GM23338 (cell line): ENCODE results near the gene NXN.

ENCODE experiments used
- CREB1 ChIP-seq: fragments of 250-450 bp; sonication (Bioruptor Pico); IDR thresholded peaks from 2 replicates; pipeline ENCODE4 v1.5.0; 2020; ENCODE audit warnings: low read depth, mild to moderate bottlenecking, moderate library complexity
- CTCF ChIP-seq, 2 experiments: fragments of 200-600 bp in 1 of 2; sonication (generic) in 1 of 2; conservative IDR thresholded peaks; 2 replicates each; pipeline versions ENCODE4 v1.5.1 to v1.6.1; 2016 to 2017; ENCODE audit warnings: antibody characterized with exemption in 2 of 2, low read depth in 2 of 2, mild to moderate bottlenecking in 2 of 2, moderate library complexity in 1 of 2
- EZH2 ChIP-seq: fragments of 200-600 bp; sonication (generic); IDR thresholded peaks from one replicate; pipeline ENCODE4 v1.8.0; 2017; ENCODE audit warnings: antibody characterized with exemption, mild to moderate bottlenecking, low read depth; ENCODE audit not compliant: unreplicated experiment
- EZH2phosphoT487 ChIP-seq: fragments of 200-600 bp; sonication (generic); IDR thresholded peaks from one replicate; pipeline ENCODE4 v1.8.1; 2018; ENCODE audit warnings: antibody characterized with exemption; ENCODE audit not compliant: unreplicated experiment
- JUNB ChIP-seq: IDR thresholded peaks from one replicate; pipeline ENCODE4 v1.6.1; 2016; ENCODE audit warnings: antibody characterized with exemption; ENCODE audit not compliant: unreplicated experiment
- POLR2AphosphoS5 ChIP-seq: IDR thresholded peaks from 2 replicates; pipeline ENCODE4 v1.6.1; 2016; ENCODE audit warnings: antibody characterized with exemption, low read depth
- REST ChIP-seq: IDR thresholded peaks from one replicate; pipeline ENCODE4 v1.6.1; 2018; ENCODE audit warnings: antibody characterized with exemption; ENCODE audit not compliant: unreplicated experiment
- ZNF331 ChIP-seq: fragments of 250-450 bp; sonication (Bioruptor Pico); IDR thresholded peaks from 2 replicates; pipeline ENCODE4 v1.5.0; 2020; ENCODE audit warnings: low read depth, mild to moderate bottlenecking, moderate library complexity

GRCh38 chr17:917941-918740 lies 61.4 kb downstream of the NXN start:
- TF ChIP-seq CREB1 (no peak), REST (no peak), CTCF (conservative IDR thresholded peaks at IDR 0.05; ENCODE audit: low read depth in 2 of 2) (no peak), POLR2AphosphoS5 (no peak), EZH2 (no peak), EZH2phosphoT487 (no peak), JUNB (no peak), ZNF331 (no peak)
